ENCODE measurements around the gene GPR39.

DNA sequence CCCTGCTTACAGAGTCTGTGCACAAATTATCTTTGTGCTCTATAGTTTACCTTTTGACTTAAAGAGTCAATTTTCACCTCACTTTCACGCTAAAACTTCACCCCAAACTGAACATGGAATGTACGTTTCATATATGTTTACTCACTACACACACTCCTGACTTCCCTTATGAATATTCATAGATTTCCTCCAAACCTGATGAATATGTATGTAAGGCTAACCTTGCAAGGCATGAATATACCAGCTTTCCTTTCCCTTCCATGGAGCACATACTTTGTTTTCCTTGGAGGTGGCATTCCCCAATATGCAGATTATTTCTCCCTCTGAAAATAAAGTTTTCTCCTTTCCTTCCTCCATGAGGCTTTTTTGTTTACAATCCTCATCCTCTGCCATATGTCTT lies 48.4 kb upstream of the GPR39 start:
- TF ChIP-seq FOS (IDR thresholded peaks at IDR 0.05; ENCODE audit: borderline replicate concordance, insufficient read depth, low read length) = no peak
- TF ChIP-seq, protein P1, sequence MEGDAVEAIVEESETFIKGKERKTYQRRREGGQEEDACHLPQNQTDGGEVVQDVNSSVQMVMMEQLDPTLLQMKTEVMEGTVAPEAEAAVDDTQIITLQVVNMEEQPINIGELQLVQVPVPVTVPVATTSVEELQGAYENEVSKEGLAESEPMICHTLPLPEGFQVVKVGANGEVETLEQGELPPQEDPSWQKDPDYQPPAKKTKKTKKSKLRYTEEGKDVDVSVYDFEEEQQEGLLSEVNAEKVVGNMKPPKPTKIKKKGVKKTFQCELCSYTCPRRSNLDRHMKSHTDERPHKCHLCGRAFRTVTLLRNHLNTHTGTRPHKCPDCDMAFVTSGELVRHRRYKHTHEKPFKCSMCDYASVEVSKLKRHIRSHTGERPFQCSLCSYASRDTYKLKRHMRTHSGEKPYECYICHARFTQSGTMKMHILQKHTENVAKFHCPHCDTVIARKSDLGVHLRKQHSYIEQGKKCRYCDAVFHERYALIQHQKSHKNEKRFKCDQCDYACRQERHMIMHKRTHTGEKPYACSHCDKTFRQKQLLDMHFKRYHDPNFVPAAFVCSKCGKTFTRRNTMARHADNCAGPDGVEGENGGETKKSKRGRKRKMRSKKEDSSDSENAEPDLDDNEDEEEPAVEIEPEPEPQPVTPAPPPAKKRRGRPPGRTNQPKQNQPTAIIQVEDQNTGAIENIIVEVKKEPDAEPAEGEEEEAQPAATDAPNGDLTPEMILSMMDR (IDR thresholded peaks at IDR 0.05; ENCODE audit: extremely low read depth in 1 of 2, insufficient read depth in 1 of 2, low read depth in 1 of 2, low read length in 2 of 2) = no peak
- no peak for TF ChIP-seq POLR2A (IDR thresholded peaks at IDR 0.05; ENCODE audit: low read depth, low read length)
- no peak for TF ChIP-seq MAX (IDR thresholded peaks at IDR 0.05; ENCODE audit: insufficient read depth, insufficient read length)
